Activated T-cell treated with anti-CD3 and anti-CD28 coated beads for 24 hours (primary cell): Measurements from ENCODE around the gene SERPINH1.

Experiments
- DNase-seq: peaks from one replicate; pipeline ENCODE4 v3.0.0-alpha.2; 2020; ENCODE audit warnings: low read depth

SERPINH1 gene

GRCh38 chr11:75555079-75555811, 6.8 kb upstream of the SERPINH1 start:
- no peak for DNase-seq

GRCh38 chr11:75556275-75556674, 5.8 kb upstream of the SERPINH1 start:
- no peak for DNase-seq

GRCh38 chr11:75557666-75558494, 4.2 kb upstream of the SERPINH1 start:
- no peak for DNase-seq

GRCh38 chr11:75558939-75559843, 2.9 kb upstream of the SERPINH1 start:
- no peak for DNase-seq

- DNase-seq: no peak
These were observed 1.4 kb upstream of the SERPINH1 start for GRCh38 chr11:75560644-75561043.

DNA sequence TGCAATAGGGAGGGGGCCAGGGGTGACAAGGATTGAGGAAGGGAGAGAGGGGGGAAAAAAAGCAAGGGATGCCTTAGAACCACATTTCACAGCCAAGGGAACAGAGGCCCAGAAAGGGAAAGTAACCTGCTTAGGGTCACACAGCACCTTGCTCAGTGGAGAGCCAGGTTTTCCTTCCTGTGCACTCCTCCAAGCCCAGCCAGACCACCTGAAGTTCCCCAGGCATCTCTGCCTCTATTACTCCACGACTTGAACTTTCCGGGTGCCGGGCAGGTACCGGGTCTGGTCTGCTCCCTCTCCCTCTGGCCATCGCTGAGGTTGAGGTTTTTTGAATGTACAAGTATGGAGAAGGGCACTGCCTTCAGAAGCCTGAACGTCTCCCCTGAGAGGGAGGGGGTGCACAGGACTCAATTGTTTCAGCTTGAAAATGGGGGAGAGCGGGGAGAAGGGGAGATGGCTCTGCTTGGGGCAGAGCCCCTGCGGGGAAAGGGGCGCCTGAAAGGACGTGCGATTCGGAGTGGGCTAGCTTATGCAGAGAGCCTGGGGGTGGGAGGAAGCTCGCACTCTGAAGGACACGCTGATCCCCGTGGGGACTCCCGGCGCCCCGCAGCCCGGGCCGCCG, 516 bp upstream of the SERPINH1 start:
- no peak for DNase-seq

DNA sequence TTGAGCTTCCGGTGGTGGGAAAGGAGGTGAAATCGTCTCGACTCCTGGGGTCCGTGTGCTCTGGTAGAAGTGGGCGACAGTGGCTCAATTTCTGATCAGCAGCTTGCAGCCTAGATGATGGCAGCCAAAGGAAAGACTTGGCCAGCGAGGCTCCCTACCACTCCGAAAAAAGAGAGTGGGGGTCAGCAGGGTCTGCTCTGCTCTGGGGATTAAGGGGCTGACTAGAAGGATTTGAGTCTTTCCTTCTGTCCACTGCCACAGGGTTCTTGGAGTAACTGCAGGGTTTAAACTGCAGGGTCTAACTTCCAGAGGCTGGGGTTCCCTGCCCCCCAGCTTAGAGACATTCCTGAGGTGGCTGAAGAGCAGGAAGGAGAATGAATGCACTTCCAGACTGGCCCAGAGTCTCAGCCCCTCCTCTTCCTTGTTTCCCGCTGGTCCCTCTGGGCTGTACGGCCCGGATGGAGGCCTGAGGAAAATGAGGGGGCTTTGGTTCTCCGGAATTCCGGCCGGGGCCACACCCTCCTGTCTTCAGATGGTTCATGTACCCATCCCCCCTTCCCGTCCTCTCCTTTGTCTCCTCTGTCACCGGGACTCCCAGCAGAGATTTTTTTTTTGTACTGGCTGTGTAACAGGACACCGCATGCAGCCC, 907 bp downstream of the SERPINH1 start:
- DNase-seq: no peak

- no peak for DNase-seq
These were observed 1.5 kb downstream of the SERPINH1 start for GRCh38 chr11:75563501-75563977.

DNA sequence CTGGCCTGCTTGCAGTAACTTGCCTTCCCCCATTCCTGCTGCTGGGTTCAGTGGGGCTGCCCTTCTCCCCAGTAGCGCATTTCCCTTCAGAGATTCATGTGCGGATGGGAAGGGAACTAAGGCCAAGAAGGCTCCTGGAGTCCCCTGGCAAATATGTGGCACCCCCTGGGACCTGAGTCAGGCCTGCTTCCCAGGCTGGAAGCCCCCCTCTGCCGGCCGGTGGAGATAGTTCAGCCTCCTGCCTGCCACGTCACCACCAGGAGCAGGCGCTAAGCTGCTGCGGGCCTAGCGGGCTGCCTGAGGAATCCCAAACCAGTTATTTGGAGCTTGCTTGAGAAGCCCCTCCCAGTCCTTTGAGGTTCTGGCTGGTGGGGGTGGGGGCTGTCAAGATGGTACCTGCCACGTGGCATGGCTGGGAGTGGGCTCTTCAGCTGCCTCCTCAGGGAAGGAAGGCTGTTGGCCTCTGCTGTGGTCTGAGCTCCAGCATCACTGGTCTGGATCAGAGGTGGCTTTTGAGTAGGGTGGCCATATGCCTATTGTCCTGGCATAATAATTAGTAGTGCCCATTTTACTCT, 2.0 kb downstream of the SERPINH1 start:
- no peak for DNase-seq

DNA sequence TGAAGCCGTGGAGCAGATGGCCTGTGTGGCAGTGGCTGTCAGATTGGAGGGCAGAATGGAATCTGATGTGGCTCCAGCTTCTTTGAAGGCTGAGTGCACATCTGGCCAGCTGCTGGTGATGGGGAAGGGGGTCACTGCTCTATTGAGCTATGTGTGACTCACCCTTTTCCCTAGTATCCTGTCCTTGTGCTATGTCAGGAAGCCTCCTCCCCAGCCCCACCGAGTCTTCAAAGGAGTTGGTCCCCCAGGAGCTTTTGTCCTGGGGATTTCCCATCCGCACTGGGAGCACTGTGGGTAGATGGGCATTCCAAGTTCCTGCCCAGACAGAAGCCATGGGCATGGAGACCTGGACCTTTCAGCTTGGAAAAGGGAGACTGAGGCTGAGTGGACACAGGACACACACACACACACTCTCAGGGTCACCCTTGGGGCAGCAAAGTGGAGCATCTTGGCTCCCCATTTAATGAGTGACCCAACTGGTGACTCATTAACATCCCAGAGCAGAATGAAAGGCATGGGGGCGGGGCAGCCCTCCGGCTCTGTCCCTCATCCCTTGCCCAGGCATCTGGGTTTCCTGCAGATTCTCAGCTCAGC, 3.3 kb downstream of the SERPINH1 start:
- no peak for DNase-seq

- DNase-seq: no peak
These were observed 4.1 kb downstream of the SERPINH1 start for GRCh38 chr11:75565916-75566762.

DNA sequence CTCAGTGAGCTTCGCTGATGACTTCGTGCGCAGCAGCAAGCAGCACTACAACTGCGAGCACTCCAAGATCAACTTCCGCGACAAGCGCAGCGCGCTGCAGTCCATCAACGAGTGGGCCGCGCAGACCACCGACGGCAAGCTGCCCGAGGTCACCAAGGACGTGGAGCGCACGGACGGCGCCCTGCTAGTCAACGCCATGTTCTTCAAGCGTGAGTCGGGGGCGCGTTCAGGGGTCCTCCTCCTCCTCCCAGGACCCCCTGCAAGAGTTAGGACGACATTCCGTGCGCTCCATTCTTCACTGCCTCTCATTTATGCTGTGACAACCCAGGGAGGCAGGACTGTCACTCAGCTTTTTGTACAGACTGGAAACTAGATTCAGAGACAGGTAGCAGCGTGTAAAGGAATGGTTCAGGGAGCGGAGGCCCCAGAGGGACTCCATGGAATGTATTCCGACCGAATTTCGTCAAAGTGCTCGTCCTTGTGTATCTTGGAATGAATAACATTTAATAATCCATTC, 4.8 kb downstream of the SERPINH1 start:
- no peak for DNase-seq

DNA sequence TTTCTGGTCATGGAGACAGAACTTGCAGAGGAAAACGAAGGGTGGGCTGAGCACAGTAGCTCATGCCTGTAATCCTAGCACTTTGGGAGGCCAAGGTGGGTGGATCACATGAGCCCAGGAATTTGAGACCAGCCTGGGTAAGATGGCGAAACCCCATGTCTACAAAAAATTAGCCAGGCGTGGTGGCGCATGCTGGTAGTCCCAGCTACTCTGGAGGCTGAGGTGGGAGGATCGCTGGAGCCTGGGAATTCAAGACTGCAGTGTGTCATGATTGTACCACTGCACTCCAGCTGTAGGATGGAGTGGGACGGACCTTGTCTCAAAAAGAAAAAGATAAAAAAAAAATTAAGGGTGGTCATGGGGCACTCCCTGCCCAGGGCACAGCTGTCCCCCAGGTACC, 5.9 kb downstream of the SERPINH1 start:
- no peak for DNase-seq

GRCh38 chr11:75568616-75569219, 6.7 kb downstream of the SERPINH1 start:
- DNase-seq: no peak

DNA sequence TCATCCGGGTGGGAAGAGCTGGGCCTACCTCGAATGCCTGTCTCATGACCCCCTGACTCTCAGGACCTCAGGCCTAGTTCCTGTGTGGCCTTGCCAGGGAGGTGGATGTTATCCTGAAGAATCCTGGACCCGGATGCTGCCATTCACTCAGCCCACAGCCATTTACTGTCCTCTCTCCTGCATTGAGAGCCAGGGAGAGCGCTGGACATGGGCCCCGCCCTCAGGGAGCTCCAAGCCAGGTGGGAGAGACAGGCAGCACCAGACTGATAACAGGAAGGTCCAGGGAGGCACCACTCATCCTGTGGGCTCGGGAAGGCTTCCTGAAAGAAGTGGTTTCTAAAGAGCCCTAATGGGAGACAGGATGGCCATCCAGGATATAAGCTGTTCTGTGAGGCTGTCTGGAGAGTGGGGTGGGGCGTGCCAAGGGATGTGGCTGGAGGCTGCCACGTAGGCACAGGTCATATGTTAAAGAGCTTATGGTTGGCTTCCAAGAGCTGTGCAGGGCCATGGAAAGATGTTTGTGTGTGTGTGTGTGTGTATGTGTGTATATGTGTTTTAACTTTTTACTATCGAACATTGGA, 8.6 kb downstream of the SERPINH1 start:
- DNase-seq: no peak

- no peak for DNase-seq
These were observed 9.6 kb downstream of the SERPINH1 start for GRCh38 chr11:75571625-75572024.

GRCh38 chr11:75572744-75573143, 10.7 kb downstream of the SERPINH1 start:
- no peak for DNase-seq
